ENCODE measurements around the gene GSE1. TPM values are rescaled to one million over a fixed set of nuclear protein-coding genes. Genes with fewer than 3 reads are reported as not detected.

The GSE1 gene
- total and polyA plus RNA-seq, 2 of the 13 experiments (the other 11 are each of a cell fraction or from before 2014, with no cell fraction given): 16.1 to 31.2 TPM

GRCh38 chr16:85612191-85612800 is 826 bp upstream of the GSE1 start (continued):
- no peak for TF ChIP-seq ZBTB34 (CRISPR knock-in tag; IDR thresholded peaks at IDR 0.05)
- 0 out of 2 replicates have a peak, but pooled peaks have one; percentile 6 for TF ChIP-seq ZNF468 (CRISPR knock-in tag; IDR thresholded peaks at IDR 0.05)
- TF ChIP-seq ZNF503 (CRISPR knock-in tag; IDR thresholded peaks at IDR 0.05): no peak; the same call in 1 of the 2 replicates
- TF ChIP-seq ATM (IDR thresholded peaks at IDR 0.05; ENCODE audit: borderline replicate concordance): no peak
- TF ChIP-seq ZNF780A (CRISPR knock-in tag; IDR thresholded peaks at IDR 0.05): no peak
- no peak for TF ChIP-seq MEIS1 (CRISPR knock-in tag; IDR thresholded peaks at IDR 0.05; ENCODE audit: borderline replicate concordance)
- peak; percentile 59 for TF ChIP-seq FOSL2 (CRISPR knock-in tag; IDR thresholded peaks at IDR 0.05)
- TF ChIP-seq HDAC6 (IDR thresholded peaks at IDR 0.05; ENCODE audit: low read depth, low read length): no peak
- TF ChIP-seq ZNF329 (CRISPR knock-in tag; IDR thresholded peaks at IDR 0.05; ENCODE audit: low read depth): no peak
- TF ChIP-seq PCBP1 (IDR thresholded peaks at IDR 0.05; ENCODE audit: borderline replicate concordance, low read depth, low read length): peak; percentile 87
- no peak for TF ChIP-seq MXD4 (CRISPR knock-in tag; IDR thresholded peaks at IDR 0.05)
- TF ChIP-seq HNRNPL (IDR thresholded peaks at IDR 0.05; ENCODE audit: low read depth, low read length): 0 out of 2 replicates have a peak, but pooled peaks have one; percentile 51
- TF ChIP-seq KDM4B (CRISPR knock-in tag; IDR thresholded peaks at IDR 0.05): no peak
- TF ChIP-seq HIC2 (CRISPR knock-in tag; IDR thresholded peaks at IDR 0.05; ENCODE audit: low read depth): no peak; the same call in 1 of the 2 replicates
- no peak for TF ChIP-seq NCOA2 (CRISPR knock-in tag; IDR thresholded peaks at IDR 0.05)
- TF ChIP-seq ZNF841 (CRISPR knock-in tag; IDR thresholded peaks at IDR 0.05; ENCODE audit: borderline replicate concordance): no peak
- TF ChIP-seq NFKBIZ (CRISPR knock-in tag; IDR thresholded peaks at IDR 0.05): no peak
- TF ChIP-seq ZNF597 (CRISPR knock-in tag; IDR thresholded peaks at IDR 0.05): no peak
- TF ChIP-seq ZNF264 (CRISPR knock-in tag; IDR thresholded peaks at IDR 0.05): no peak
- no peak for TF ChIP-seq FOXC1 (CRISPR knock-in tag; IDR thresholded peaks at IDR 0.05; ENCODE audit: borderline replicate concordance)
- no peak for TF ChIP-seq ZNF460 (CRISPR knock-in tag; IDR thresholded peaks at IDR 0.05; ENCODE audit: borderline replicate concordance)
- TF ChIP-seq MTF2 (CRISPR knock-in tag; IDR thresholded peaks at IDR 0.05; ENCODE audit: borderline replicate concordance): no peak
- TF ChIP-seq ZNF160 (CRISPR knock-in tag; IDR thresholded peaks at IDR 0.05): no peak
- TF ChIP-seq HNRNPLL (IDR thresholded peaks at IDR 0.05; ENCODE audit: low read depth, low read length, poor library complexity, severe bottlenecking): no peak
- no peak for TF ChIP-seq ZNF431 (CRISPR knock-in tag; IDR thresholded peaks at IDR 0.05; ENCODE audit: borderline replicate concordance, low read depth)
- TF ChIP-seq ZSCAN12 (CRISPR knock-in tag; IDR thresholded peaks at IDR 0.05): no peak
